Keratinocyte (primary cell): ENCODE data around the gene TLCD1.

Experiments used
- CTCF ChIP-seq, 3 experiments: IDR thresholded peaks in 1 of 3; conservative IDR thresholded peaks in 1 of 3; optimal IDR thresholded peaks in 1 of 3; 2 replicates in 2 of 3; 3 replicates in 1 of 3; pipeline versions ENCODE3 to v1.5.1; 2011; ENCODE audit warnings: low read length in 3 of 3, mild to moderate bottlenecking in 3 of 3, moderate library complexity in 2 of 3, control low read depth in 1 of 3, inconsistent platforms in 1 of 3; ENCODE audit not compliant: insufficient read depth in 2 of 3; ENCODE audit errors: extremely low read depth in 1 of 3
- EZH2 ChIP-seq: IDR thresholded peaks from one replicate; pipeline ENCODE4 v1.6.1; 2012; ENCODE audit warnings: inconsistent platforms, mild to moderate bottlenecking, low read length, moderate library complexity

GRCh38 chr17:28675490-28675889 is 50.5 kb downstream of the TLCD1 start:
- no peak for TF ChIP-seq CTCF (optimal IDR thresholded peaks at IDR 0.05 in 1 of 3, IDR thresholded peaks at IDR 0.05 in 1 of 3, conservative IDR thresholded peaks at IDR 0.05 in 1 of 3; ENCODE audit: extremely low read depth in 1 of 3, insufficient read depth in 2 of 3, low read length in 3 of 3)
- no peak for TF ChIP-seq EZH2
